Measurements from ENCODE around the gene THSD7B. TPM values are rescaled to one million over a fixed set of nuclear protein-coding genes. Genes with fewer than 3 reads are reported as not detected.

THSD7B gene
- total RNA-seq, 1 donor from 2014 or later, result 12.0 TPM

GRCh38 chr2:137157851-137158250 is 392.5 kb downstream of the THSD7B start:
- H3K27ac Mint-ChIP-seq, result no peak overlapping the region
- no peak overlapping the region for H3K4me3 Mint-ChIP-seq (ENCODE audit: low read depth)
- no peaks in the 10 kb centered on the region for H3K9me3 Mint-ChIP-seq (ENCODE audit: low read depth)
- peaks cover 5% of the 10 kb centered on the region for H3K4me1 Mint-ChIP-seq (ENCODE audit: low read depth)
- TF ChIP-seq CTCF (IDR thresholded peaks at IDR 0.05; ENCODE audit: unreplicated experiment), result no peak
- DNase-seq (ENCODE audit: low spot score, unreplicated experiment), result no peak
- no peaks in the 10 kb centered on the region for H3K36me3 Mint-ChIP-seq (ENCODE audit: insufficient read depth)
- peaks cover 65% of the 10 kb centered on the region for H3K27me3 Mint-ChIP-seq

GRCh38 chr2:137161250-137161649 is 395.9 kb downstream of the THSD7B start:
- no peak overlapping the region for H3K27ac Mint-ChIP-seq
- DNase-seq (ENCODE audit: low spot score, unreplicated experiment), result no peak
- H3K4me3 Mint-ChIP-seq (ENCODE audit: low read depth), result no peak overlapping the region
- H3K9me3 Mint-ChIP-seq (ENCODE audit: low read depth), result peaks cover 8% of the 10 kb centered on the region
- H3K27me3 Mint-ChIP-seq, result peaks cover 68% of the 10 kb centered on the region
- peaks cover 5% of the 10 kb centered on the region for H3K4me1 Mint-ChIP-seq (ENCODE audit: low read depth)
- no peak for TF ChIP-seq CTCF (IDR thresholded peaks at IDR 0.05; ENCODE audit: unreplicated experiment)
- H3K36me3 Mint-ChIP-seq (ENCODE audit: insufficient read depth), result peaks cover 5% of the 10 kb centered on the region

GRCh38 chr2:137165968-137166367 is 400.6 kb downstream of the THSD7B start:
- H3K27ac Mint-ChIP-seq, result no peak overlapping the region
- no peak overlapping the region for H3K4me3 Mint-ChIP-seq (ENCODE audit: low read depth)

GRCh38 chr2:137167651-137168050 is 402.3 kb downstream of the THSD7B start:
- H3K36me3 Mint-ChIP-seq (ENCODE audit: insufficient read depth), result peaks cover 5% of the 10 kb centered on the region
- no peak for TF ChIP-seq CTCF (IDR thresholded peaks at IDR 0.05; ENCODE audit: unreplicated experiment)

More at GRCh38 chr2:137165968-137166367, 400.6 kb downstream of the THSD7B start:
- peaks cover 3% of the 10 kb centered on the region for H3K4me1 Mint-ChIP-seq (ENCODE audit: low read depth)
- no peak for TF ChIP-seq CTCF (IDR thresholded peaks at IDR 0.05; ENCODE audit: unreplicated experiment)
- H3K27me3 Mint-ChIP-seq, result peaks cover 48% of the 10 kb centered on the region
- peaks cover 5% of the 10 kb centered on the region for H3K36me3 Mint-ChIP-seq (ENCODE audit: insufficient read depth)
- H3K9me3 Mint-ChIP-seq (ENCODE audit: low read depth), result peaks cover 8% of the 10 kb centered on the region
- no peak for DNase-seq (ENCODE audit: low spot score, unreplicated experiment)

GRCh38 chr2:137168552-137168951 is 403.2 kb downstream of the THSD7B start:
- peaks cover 26% of the 10 kb centered on the region for H3K27me3 Mint-ChIP-seq
- H3K4me3 Mint-ChIP-seq (ENCODE audit: low read depth), result no peak overlapping the region
- H3K9me3 Mint-ChIP-seq (ENCODE audit: low read depth), result peaks cover 4% of the 10 kb centered on the region
- peaks cover 19% of the 10 kb centered on the region for H3K4me1 Mint-ChIP-seq (ENCODE audit: low read depth)
- peaks cover 2% of the 10 kb centered on the region for H3K36me3 Mint-ChIP-seq (ENCODE audit: insufficient read depth)
- DNase-seq (ENCODE audit: low spot score, unreplicated experiment), result no peak
- H3K27ac Mint-ChIP-seq, result no peak overlapping the region
- no peak for TF ChIP-seq CTCF (IDR thresholded peaks at IDR 0.05; ENCODE audit: unreplicated experiment)

More at GRCh38 chr2:137167651-137168050, 402.3 kb downstream of the THSD7B start:
- peaks cover 8% of the 10 kb centered on the region for H3K9me3 Mint-ChIP-seq (ENCODE audit: low read depth)
- peaks cover 34% of the 10 kb centered on the region for H3K27me3 Mint-ChIP-seq
- H3K4me1 Mint-ChIP-seq (ENCODE audit: low read depth), result peaks cover 12% of the 10 kb centered on the region
- no peak overlapping the region for H3K27ac Mint-ChIP-seq
- no peak for DNase-seq (ENCODE audit: low spot score, unreplicated experiment)
- H3K4me3 Mint-ChIP-seq (ENCODE audit: low read depth), result no peak overlapping the region

Measured in progenitor cell of endocrine pancreas (in vitro differentiated cells).